Stomach (tissue), 9 donors: ENCODE measurements around the gene MYO1B. TPM values are rescaled to one million over a fixed set of nuclear protein-coding genes. Genes with fewer than 3 reads are reported as not detected.
A peak's percentile ranks its signal among the peaks of the same experiment; 100 is the strongest.

Source experiments
- DNase-seq, 2 donors: peaks; one replicate each; pipeline versions ENCODE4 v3.0.0 to v3.0.0-alpha.2; 2013 to 2019
- H3K27ac ChIP-seq, 5 donors: fragments of 200-600 bp in 4 of 5; sonication (generic) in 4 of 5; one replicate each; pipeline ENCODE4 v1.5.1; 2013 to 2019; ENCODE audit warnings: mild to moderate bottlenecking in 1 of 5, moderate library complexity in 1 of 5
- H3K27me3 ChIP-seq, 3 donors: fragments of 200-600 bp; sonication (generic); one replicate each; pipeline ENCODE4 v1.5.1; 2017 to 2019; ENCODE audit warnings: mixed run types in 1 of 3
- H3K36me3 ChIP-seq, 4 donors: fragments of 200-600 bp; sonication (generic); 1 replicate in 3 of 4; 2 replicates in 1 of 4; pipeline ENCODE4 v1.5.1; 2016 to 2019
- H3K4me1 ChIP-seq, 4 donors: fragments of 200-600 bp; sonication (generic); one replicate each; pipeline ENCODE4 v1.5.1; 2016 to 2019
- H3K4me3 ChIP-seq, 4 donors: fragments of 200-600 bp; sonication (generic) in 3 of 4; one replicate each; pipeline ENCODE4 v1.5.1; 2016 to 2019; ENCODE audit warnings: mild to moderate bottlenecking in 1 of 4
- H3K9me3 ChIP-seq, 4 donors: fragments of 200-600 bp; sonication (generic); one replicate each; pipeline ENCODE4 v1.5.1; 2016 to 2019
- CTCF ChIP-seq, 7 experiments: fragments of 450-650 bp in 4 of 7; fragments of 200-600 bp in 3 of 7; sonication (generic) in 3 of 7; IDR thresholded peaks; one replicate each; pipeline ENCODE4 v1.5.1; 2016 to 2019; ENCODE audit warnings: antibody characterized with exemption in 7 of 7, control low read depth in 2 of 7, mild to moderate bottlenecking in 1 of 7
- EP300 ChIP-seq: sonication (generic); formaldehyde crosslinking; IDR thresholded peaks from one replicate; pipeline ENCODE4 v1.6.1; 2017; ENCODE audit warnings: antibody characterized with exemption
- POLR2A ChIP-seq, 4 donors: fragments of 450-650 bp; IDR thresholded peaks; one replicate each; pipeline ENCODE4 v1.6.1; 2016; ENCODE audit warnings: antibody characterized with exemption in 4 of 4, control low read depth in 2 of 4, mild to moderate bottlenecking in 1 of 4, moderate library complexity in 1 of 4
- POLR2AphosphoS5 ChIP-seq, 3 donors: sonication (generic); formaldehyde crosslinking; IDR thresholded peaks; one replicate each; pipeline ENCODE4 v1.6.1; 2016; ENCODE audit warnings: antibody characterized with exemption in 3 of 3
- WGBS, 5 donors: extraction: QIAGEN DNeasy Blood & Tissue Kit in 3 of 5; methylation state at CpG; one replicate each; pipeline versions ENCODE4 v1.1.5 to v1.1.7; 2013 to 2018; 5-methylcytosine and 5-hydroxymethylcytosine counted together
- intact Hi-C: fragments of 100-400 bp; cut with DNase I; formaldehyde crosslinking; loops from one replicate; pipeline ENCODE4 v1.15.1; 2023; ENCODE audit warnings: low total_unique reads
- polyA plus RNA-seq, 3 donors: library from polyadenylated mRNA; stranded (reverse); fragments of 200-250 nt; gene quantifications; one replicate each; pipeline ENCODE4 v1.2.3, GENCODE V29; 2013
- total RNA-seq, 5 donors: library from RNA; depleted of rRNA; stranded (reverse); fragments of >200 nt; gene quantifications; one replicate each; pipeline versions ENCODE4 v1.1.0 to v1.2.3, GENCODE V29; 2014 to 2016
- donor health status: healthy with polysubstance abuse.
- donor health status: Bipolar disorder and iron deficiency.
- donor health status: healthy.

Gene MYO1B
- total and polyA plus RNA-seq, 8 donors, result 6.1 to 123 (median 16.4) TPM

DNA sequence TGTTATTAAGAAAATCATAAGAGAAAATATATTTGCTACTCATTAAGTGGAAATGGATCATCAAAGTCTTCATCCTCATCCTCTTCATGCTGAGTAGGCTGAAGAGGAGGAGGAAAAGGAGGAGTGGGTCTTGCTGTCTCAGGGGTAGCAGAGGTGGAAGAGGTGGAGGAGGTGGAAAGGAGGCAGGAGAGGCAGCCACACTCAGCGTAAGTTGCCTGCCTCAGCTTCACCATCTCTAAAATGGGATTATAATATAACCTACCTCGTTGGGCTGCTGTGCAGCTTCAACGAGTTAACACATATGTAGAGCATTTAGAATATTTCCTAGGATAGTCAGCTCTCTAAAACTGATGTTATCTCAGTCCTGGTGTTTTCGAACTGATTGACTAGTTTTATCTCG is 4.3 kb upstream of the MYO1B start:
- Histone ChIP-seq H3K27ac (no peak overlapping the region), H3K27me3 (peaks cover 0 to 11% (median 9%) of the 10 kb centered on the region in 3 donors), H3K4me1 (peaks cover 5 to 13% (median 8%) of the 10 kb centered on the region in 4 donors), H3K4me3 (no peak overlapping the region), H3K9me3 (peaks cover 0 to 5% (median 0%) of the 10 kb centered on the region in 4 donors), H3K36me3 (no peaks in the 10 kb centered on the region)
- TF ChIP-seq EP300 (no peak), CTCF (IDR thresholded peaks at IDR 0.05) (no peak), POLR2A (IDR thresholded peaks at IDR 0.05) (no peak), POLR2AphosphoS5 (IDR thresholded peaks at IDR 0.05) (no peak)
- no peak for DNase-seq
- intact Hi-C loops, result no loop called here
- WGBS, 5 donors, result 86 to 93% (median 88%) methylated on average over 5 of the region's 5 CpGs

DNA sequence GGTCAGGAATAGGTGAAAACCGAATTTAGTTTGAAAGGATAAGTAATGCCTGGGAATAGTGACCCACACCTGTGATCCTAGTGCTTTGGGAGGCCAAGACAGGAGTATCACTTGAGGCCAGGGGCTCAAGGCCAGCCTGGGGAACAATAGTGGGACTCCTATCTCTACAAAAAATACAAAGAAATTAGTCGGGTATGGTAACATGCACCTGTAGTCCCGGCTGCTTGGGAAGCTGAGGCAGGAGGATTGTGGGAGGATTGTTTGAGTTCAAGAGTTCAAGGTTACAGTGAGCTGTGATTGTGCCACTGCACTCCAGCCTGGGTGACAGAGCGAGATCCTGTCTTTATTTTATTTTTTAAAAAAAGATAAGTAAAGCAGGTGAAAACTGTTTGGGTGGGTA is 3.8 kb upstream of the MYO1B start:
- TF ChIP-seq POLR2A (IDR thresholded peaks at IDR 0.05) (no peak), CTCF (IDR thresholded peaks at IDR 0.05) (no peak), EP300 (no peak), POLR2AphosphoS5 (IDR thresholded peaks at IDR 0.05) (no peak)
- peaks cover 0 to 5% (median 0%) of the 10 kb centered on the region in 4 donors for H3K9me3 ChIP-seq
- intact Hi-C loops, result no loop called here
- H3K27me3 ChIP-seq, result peaks cover 0 to 16% (median 11%) of the 10 kb centered on the region in 3 donors
- H3K4me3 ChIP-seq, result no peak overlapping the region
- H3K36me3 ChIP-seq, result no peaks in the 10 kb centered on the region
- peaks cover 5 to 18% (median 13%) of the 10 kb centered on the region in 4 donors for H3K4me1 ChIP-seq
- no peak for DNase-seq
- WGBS, 5 donors, result 68 to 90% (median 86%) methylated on average over 4 of the region's 4 CpGs
- no peak overlapping the region for H3K27ac ChIP-seq

DNA sequence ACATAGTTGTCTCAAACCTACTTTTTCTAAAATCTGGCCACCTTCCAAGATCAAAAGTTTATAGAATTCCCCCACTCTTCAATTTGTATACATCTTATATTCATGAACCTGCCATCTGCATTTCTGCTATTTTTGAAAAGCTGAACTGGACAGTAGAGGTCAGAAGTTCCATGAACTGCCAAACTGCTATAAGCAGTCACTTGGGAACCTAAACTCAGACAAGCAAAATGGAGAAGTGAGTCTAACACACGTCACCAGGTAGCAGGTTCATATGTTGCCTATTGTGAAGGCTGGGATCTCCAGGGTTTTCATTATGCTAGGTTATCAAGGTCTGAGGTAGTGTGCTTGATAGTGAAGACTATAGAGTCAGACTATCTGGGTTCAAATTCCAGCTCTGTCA is 2.0 kb upstream of the MYO1B start:
- Histone ChIP-seq H3K4me3 (no peak overlapping the region), H3K36me3 (no peaks in the 10 kb centered on the region), H3K9me3 (peaks cover 0 to 5% (median 0%) of the 10 kb centered on the region in 4 donors), H3K27ac (peak overlapping the region in 1 of 5 donors; percentile 88), H3K4me1 (peaks cover 5 to 33% (median 25%) of the 10 kb centered on the region in 4 donors), H3K27me3 (peaks cover 0 to 16% (median 11%) of the 10 kb centered on the region in 3 donors)
- 85 to 95% (median 87%) methylated on average over 1 of the region's 1 CpG for WGBS, 5 donors
- intact Hi-C loops, result no loop called here
- TF ChIP-seq POLR2A (IDR thresholded peaks at IDR 0.05), result no peak
- TF ChIP-seq EP300, result no peak
- no peak for DNase-seq

DNA sequence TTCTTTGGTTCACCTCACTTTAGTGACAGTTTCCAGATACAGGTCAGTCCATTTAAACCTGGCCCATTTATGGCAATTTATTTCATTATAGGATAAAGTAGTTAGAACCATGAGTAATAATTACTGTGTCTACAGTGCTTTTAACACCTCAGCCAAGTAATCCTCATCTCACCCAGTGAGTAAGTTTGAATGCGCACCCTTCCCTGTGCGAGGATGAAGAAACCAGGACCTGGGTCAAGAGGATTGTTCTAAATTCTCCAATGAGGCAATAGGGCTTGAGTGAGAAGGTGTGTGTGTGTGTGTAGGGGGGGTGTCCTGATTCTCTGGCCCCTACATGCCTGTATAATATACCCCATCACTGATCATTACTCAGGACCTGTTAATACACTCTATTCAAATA is 854 bp upstream of the MYO1B start:
- peak overlapping the region in 1 of 5 donors; percentile 88 for H3K27ac ChIP-seq
- H3K4me1 ChIP-seq, result peaks cover 5 to 39% (median 28%) of the 10 kb centered on the region in 4 donors
- peaks cover 0 to 5% (median 0%) of the 10 kb centered on the region in 4 donors for H3K9me3 ChIP-seq
- TF ChIP-seq EP300, result no peak
- TF ChIP-seq POLR2A (IDR thresholded peaks at IDR 0.05), result no peak
- no peak for TF ChIP-seq CTCF (IDR thresholded peaks at IDR 0.05)
- TF ChIP-seq POLR2AphosphoS5 (IDR thresholded peaks at IDR 0.05), result no peak
- no peak overlapping the region for H3K4me3 ChIP-seq
- intact Hi-C loops, result no loop called here
- H3K27me3 ChIP-seq, result peaks cover 0 to 16% (median 11%) of the 10 kb centered on the region in 3 donors
- WGBS, 5 donors, result 84 to 95% (median 88%) methylated on average over 2 of the region's 2 CpGs
- no peak for DNase-seq
- no peaks in the 10 kb centered on the region for H3K36me3 ChIP-seq

- peaks cover 0 to 16% (median 11%) of the 10 kb centered on the region in 3 donors for H3K27me3 ChIP-seq
- peak; percentile 57 to 91 for DNase-seq
- H3K9me3 ChIP-seq, result peaks cover 0 to 5% (median 0%) of the 10 kb centered on the region in 4 donors
Observed at GRCh38 chr2:191245869-191246531, 796 bp downstream of the MYO1B start.

More at GRCh38 chr2:191245869-191246531, 796 bp downstream of the MYO1B start:
- Histone ChIP-seq H3K36me3 (no peaks in the 10 kb centered on the region), H3K4me3 (peak overlapping the region; percentile 72 to 92 (median 81)), H3K4me1 (peaks cover 5 to 53% (median 35%) of the 10 kb centered on the region in 4 donors), H3K27ac (peak overlapping the region; percentile 70 to 88 (median 78))
- intact Hi-C loops, result no loop called here
- TF ChIP-seq POLR2A (IDR thresholded peaks at IDR 0.05) (no peak), POLR2AphosphoS5 (IDR thresholded peaks at IDR 0.05) (peak in 1 of 3 donors; percentile 51), EP300 (no peak), CTCF (IDR thresholded peaks at IDR 0.05) (no peak)
- 3 to 8% (median 4%) methylated on average over 18 to 34 of the region's 34 CpGs for WGBS, 5 donors
